B cell (primary cell): ENCODE data around the gene LARGE1. TPM values are rescaled to one million over a fixed set of nuclear protein-coding genes. Genes with fewer than 3 reads are reported as not detected.

ENCODE experiments used
- ATAC-seq: fragments of 200-7000 bp; cut with Tn5 transposase; one replicate; pipeline ENCODE4 v1.10.0; 2021; ENCODE audit warnings: low read depth, mild to moderate bottlenecking, moderate number of reproducible peaks, moderate library complexity
- CTCF ChIA-PET: fragments of 350-600 bp; sonication (Branson Sonifier 250); formaldehyde crosslinking; loops from one replicate; lab custom pipeline; 2021; ENCODE audit warnings: antibody characterized with exemption, inconsistent platforms; lab: Charles Lee
- POLR2A ChIA-PET: fragments of 350-600 bp; sonication (Branson Sonifier 250); formaldehyde crosslinking; loops from one replicate; lab custom pipeline; 2021; ENCODE audit warnings: antibody characterized with exemption; lab: Charles Lee
- DNase-seq: peaks from one replicate; pipeline ENCODE4 v3.0.0; 2013
- H2AFZ ChIP-seq: 2 replicates; pipeline ENCODE4 v1.6.1; 2012; ENCODE audit warnings: mild to moderate bottlenecking, low read depth, low read length; ENCODE audit not compliant: insufficient read depth, poor library complexity, severe bottlenecking
- H3K27ac ChIP-seq, 2 donors: 1 replicate in 1 of 2; 2 replicates in 1 of 2; pipeline ENCODE4 v1.5.1; 2012 to 2013; ENCODE audit warnings: low read length in 2 of 2, mild to moderate bottlenecking in 2 of 2, moderate library complexity in 1 of 2
- H3K27me3 ChIP-seq, 4 experiments: fragments of 200-600 bp in 1 of 4; sonication (generic) in 1 of 4; replicated peaks in 1 of 4; 1 replicate in 2 of 4; 2 replicates in 2 of 4; pipeline versions ENCODE4 v1.6.1 to v1.7.0; 2013 to 2016; ENCODE audit warnings: low read length in 3 of 4, mild to moderate bottlenecking in 2 of 4, mixed read lengths in 1 of 4, moderate library complexity in 1 of 4; ENCODE audit not compliant: insufficient read depth in 4 of 4, control insufficient read depth in 3 of 4; ENCODE audit errors: control extremely low read depth in 1 of 4
- H3K36me3 ChIP-seq, 2 experiments: replicated peaks in 1 of 2; 1 replicate in 1 of 2; 2 replicates in 1 of 2; pipeline versions ENCODE4 v1.6.1 to v1.7.1; 2013; ENCODE audit warnings: low read length in 1 of 2; ENCODE audit not compliant: insufficient read depth in 2 of 2, control insufficient read depth in 1 of 2; ENCODE audit errors: control extremely low read depth in 1 of 2, extremely low read depth in 1 of 2
- H3K4me1 ChIP-seq, 2 donors: fragments of 200-600 bp in 1 of 2; sonication (generic) in 1 of 2; 1 replicate in 1 of 2; 2 replicates in 1 of 2; pipeline versions ENCODE4 v1.5.1 to v1.6.1; 2013 to 2017; ENCODE audit warnings: low read length in 2 of 2; ENCODE audit not compliant: control insufficient read depth in 2 of 2, insufficient read depth in 2 of 2
- H3K4me2 ChIP-seq: replicated peaks from 2 replicates; pipeline ENCODE3; 2012; ENCODE audit warnings: mild to moderate bottlenecking, low read depth, low read length; ENCODE audit not compliant: poor library complexity, severe bottlenecking
- H3K4me3 ChIP-seq, 5 experiments: fragments of 200-600 bp in 1 of 5; sonication (generic) in 1 of 5; 1 replicate in 3 of 5; 2 replicates in 2 of 5; pipeline versions ENCODE4 v1.5.1 to v1.7.0; 2011 to 2016; ENCODE audit warnings: low read length in 4 of 5, mild to moderate bottlenecking in 4 of 5, low read depth in 2 of 5, control low read depth in 1 of 5, moderate library complexity in 1 of 5; ENCODE audit not compliant: insufficient read depth in 1 of 5; ENCODE audit errors: control extremely low read depth in 1 of 5, extremely low read depth in 1 of 5
- H3K79me2 ChIP-seq: fragments of 200-600 bp; sonication (generic); one replicate; pipeline ENCODE4 v1.6.0; 2016; ENCODE audit warnings: low read length; ENCODE audit not compliant: control insufficient read depth, insufficient read depth
- H3K9ac ChIP-seq: fragments of 200-600 bp; sonication (generic); 2 replicates; pipeline ENCODE4 v1.6.1; 2017; ENCODE audit warnings: mild to moderate bottlenecking, low read length, moderate library complexity
- H3K9me3 ChIP-seq, 3 donors: one replicate each; pipeline versions ENCODE4 v1.6.1 to v1.7.1; 2013; ENCODE audit warnings: low read length in 2 of 3; ENCODE audit not compliant: control insufficient read depth in 2 of 3, insufficient read depth in 1 of 3; ENCODE audit errors: control extremely low read depth in 1 of 3
- H4K20me1 ChIP-seq: 2 replicates; pipeline ENCODE4 v1.6.0; 2012; ENCODE audit warnings: mild to moderate bottlenecking, low read length; ENCODE audit not compliant: insufficient read depth, control insufficient read depth, poor library complexity, severe bottlenecking
- H3K27ac Mint-ChIP-seq: one replicate; pipeline ENCODE4 v1.8.0; 2021; ENCODE audit warnings: mixed read lengths
- H3K27me3 Mint-ChIP-seq: one replicate; pipeline ENCODE4 v1.8.0; 2021; ENCODE audit warnings: mixed read lengths
- H3K4me1 Mint-ChIP-seq: one replicate; pipeline ENCODE4 v1.8.0; 2021; ENCODE audit warnings: mixed read lengths
- H3K4me3 Mint-ChIP-seq: one replicate; pipeline ENCODE4 v1.8.0; 2021; ENCODE audit warnings: mixed read lengths
- H3K9me3 Mint-ChIP-seq: one replicate; pipeline ENCODE4 v1.8.0; 2022; ENCODE audit warnings: mixed read lengths; ENCODE audit not compliant: insufficient read depth
- CTCF ChIP-seq: fragments of 200-600 bp; IDR thresholded peaks from one replicate; pipeline ENCODE4 v1.8.0; 2022; ENCODE audit warnings: antibody characterized with exemption, mild to moderate bottlenecking
- EZH2 ChIP-seq: IDR thresholded peaks from 2 replicates; pipeline ENCODE4 v1.6.1; 2012; ENCODE audit warnings: borderline replicate concordance, low read depth, mild to moderate bottlenecking, moderate library complexity, low read length; ENCODE audit not compliant: insufficient read depth, poor library complexity, severe bottlenecking
- WGBS: methylation state at CpG from one replicate; pipeline ENCODE4 v1.1.5; 2013; ENCODE audit warnings: missing lambda C conversion rate; ENCODE audit not compliant: insufficient coverage; 5-methylcytosine and 5-hydroxymethylcytosine counted together
- intact Hi-C: fragments of 100-400 bp; cut with micrococcal nuclease; formaldehyde crosslinking; loops from one replicate; pipeline ENCODE4 v1.10.0; 2022
- polyA plus RNA-seq: library from polyadenylated mRNA; depleted of rRNA; stranded (reverse); fragments of >200 nt; gene quantifications from 2 replicates; pipeline ENCODE4 v1.2.3, GENCODE V29; 2012
- total RNA-seq, 2 donors: library from RNA; stranded (reverse); fragments of 120-200 nt in 1 of 2; gene quantifications; 1 replicate in 1 of 2; 2 replicates in 1 of 2; pipeline versions ENCODE4 v1.2.3 to v1.2.4, GENCODE V29; 2013 to 2022

LARGE1 gene
- total and polyA plus RNA-seq, 2 donors (not counting 1 experiment from before 2014, with no cell fraction given) = 20.7 to 82.0 TPM

GRCh38 chr22:33303099-33303498, 617.2 kb downstream of the LARGE1 start:
- H3K4me3 Mint-ChIP-seq = peak overlapping the region; percentile 50
- Histone ChIP-seq H3K9me3 (no peaks in the 10 kb centered on the region), H2AFZ (peak overlapping the region; percentile 29), H3K4me2 (peak overlapping the region; percentile 62), H3K36me3 (peaks cover 0 to 2% of the 10 kb centered on the region in 2 experiments), H4K20me1 (no peaks in the 10 kb centered on the region), H3K9ac (no peak overlapping the region), H3K4me1 (peaks cover 61 to 67% of the 10 kb centered on the region in 2 donors), H3K79me2 (no peaks in the 10 kb centered on the region), H3K27ac (peak overlapping the region; percentile 47 to 65), H3K4me3 (no peak overlapping the region), H3K27me3 (no peaks in the 10 kb centered on the region)
- H3K9me3 Mint-ChIP-seq = no peaks in the 10 kb centered on the region
- intact Hi-C loops = no loop called here
- peak; percentile 23 for DNase-seq
- peaks cover 62% of the 10 kb centered on the region for H3K4me1 Mint-ChIP-seq
- peak overlapping the region; percentile 88 for H3K27ac Mint-ChIP-seq
- WGBS = 43% methylated on average over 1 of the region's 9 CpGs
- CTCF ChIA-PET = interaction anchor here (0.6 to 9.8 kb wide), 23 partner anchors 10 to 1848 kb away, joined by 3 to 124 read pairs (median 8); partner anchors contain the start of gene LARGE1
- TF ChIP-seq EZH2 = no peak
- no peak for TF ChIP-seq CTCF
- no peak for ATAC-seq
- POLR2A ChIA-PET = interaction anchor here (0.6 to 1.3 kb wide), 2 partner anchors 23 to 216 kb away, joined by 3 read pairs; no protein-coding TSS in a partner anchor
- H3K27me3 Mint-ChIP-seq = no peaks in the 10 kb centered on the region

GRCh38 chr22:33302549-33302948, 617.7 kb downstream of the LARGE1 start:
- Histone ChIP-seq H3K27me3 (no peaks in the 10 kb centered on the region), H3K9me3 (no peaks in the 10 kb centered on the region), H3K27ac (peak overlapping the region; percentile 47 to 65), H4K20me1 (no peaks in the 10 kb centered on the region), H3K9ac (no peak overlapping the region), H3K36me3 (peaks cover 0 to 3% of the 10 kb centered on the region in 2 experiments), H3K4me2 (peak overlapping the region; percentile 62), H3K4me3 (peak overlapping the region in 1 of 5 experiments; percentile 7), H2AFZ (peak overlapping the region; percentile 14), H3K4me1 (peaks cover 64 to 72% of the 10 kb centered on the region in 2 donors), H3K79me2 (no peaks in the 10 kb centered on the region)
- H3K27ac Mint-ChIP-seq = peak overlapping the region; percentile 88
- no peaks in the 10 kb centered on the region for H3K9me3 Mint-ChIP-seq
- no peaks in the 10 kb centered on the region for H3K27me3 Mint-ChIP-seq
- ChIA-PET CTCF (interaction anchor here (0.6 to 9.8 kb wide), 31 partner anchors 10 to 1851 kb away, joined by 3 to 124 read pairs (median 7); partner anchors contain the start of gene LARGE1), POLR2A (interaction anchor here (0.6 kb wide), 1 partner anchor 1528 kb away, joined by 3 read pairs; no protein-coding TSS in a partner anchor)
- TF ChIP-seq EZH2 (no peak), CTCF (no peak)
- WGBS = 73% methylated on average over 11 of the region's 11 CpGs
- H3K4me1 Mint-ChIP-seq = peaks cover 65% of the 10 kb centered on the region
- H3K4me3 Mint-ChIP-seq = peak overlapping the region; percentile 51
- intact Hi-C loops = loop anchor here (1.0 kb wide), 5 partner anchors 217 to 809 kb away; no protein-coding TSS in a partner anchor
- ATAC-seq = no peak
- DNase-seq = no peak
